ENCODE measurements around the gene CALHM6. TPM values are rescaled to one million over a fixed set of nuclear protein-coding genes. Genes with fewer than 3 reads are reported as not detected.

The CALHM6 gene
- total and polyA plus RNA-seq, 4 donors, result 2.0 to 22.4 (median 6.2) TPM

GRCh38 chr6:116413357-116413756 is 47.8 kb upstream of the CALHM6 start:
- no peaks in the 10 kb centered on the region for H3K27me3 ChIP-seq (ENCODE audit: control insufficient read depth in 4 of 4, insufficient read depth in 4 of 4, low read length in 3 of 4)
- H3K9ac ChIP-seq (ENCODE audit: low read depth in 1 of 2, low read length in 2 of 2), result no peak overlapping the region
- TF ChIP-seq EGR1 (IDR thresholded peaks at IDR 0.05; ENCODE audit: low read depth in 2 of 2) (no peak), RAD21 (IDR thresholded peaks at IDR 0.05) (no peak), FOXA2 (IDR thresholded peaks at IDR 0.05) (no peak), NR2F2 (IDR thresholded peaks at IDR 0.05) (no peak), FOXA1 (IDR thresholded peaks at IDR 0.05) (no peak), MAX (IDR thresholded peaks at IDR 0.05) (no peak), RXRA (IDR thresholded peaks at IDR 0.05) (no peak), ZBTB33 (IDR thresholded peaks at IDR 0.05) (no peak), HNF4A (conservative IDR thresholded peaks at IDR 0.05) (no peak), HNF4G (IDR thresholded peaks at IDR 0.05) (no peak), JUND (IDR thresholded peaks at IDR 0.05) (no peak), TAF1 (conservative IDR thresholded peaks at IDR 0.05) (no peak), SP1 (IDR thresholded peaks at IDR 0.05) (no peak), CTCF (IDR thresholded peaks at IDR 0.05; ENCODE audit: low read depth, low read length, missing input control) (no peak), GABPA (IDR thresholded peaks at IDR 0.05 in 1 of 2, conservative IDR thresholded peaks at IDR 0.05 in 1 of 2) (no peak), YY1 (IDR thresholded peaks at IDR 0.05) (no peak), REST (IDR thresholded peaks at IDR 0.05) (no peak)
- TF ChIP-seq, protein P1, sequence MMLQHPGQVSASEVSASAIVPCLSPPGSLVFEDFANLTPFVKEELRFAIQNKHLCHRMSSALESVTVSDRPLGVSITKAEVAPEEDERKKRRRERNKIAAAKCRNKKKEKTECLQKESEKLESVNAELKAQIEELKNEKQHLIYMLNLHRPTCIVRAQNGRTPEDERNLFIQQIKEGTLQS (IDR thresholded peaks at IDR 0.05), result no peak
- H3K4me1 ChIP-seq (ENCODE audit: control insufficient read depth in 4 of 4, insufficient read depth in 4 of 4, low read length in 3 of 4), result peaks cover 0 to 10% (median 2%) of the 10 kb centered on the region in 4 donors
- no peak for DNase-seq (ENCODE audit: low spot score)
- no peaks in the 10 kb centered on the region for H3K9me3 ChIP-seq (ENCODE audit: control insufficient read depth in 4 of 4, low read length in 3 of 4)
- no peaks in the 10 kb centered on the region for H3K36me3 ChIP-seq (ENCODE audit: control insufficient read depth in 4 of 4, insufficient read depth in 3 of 4, low read depth in 1 of 4, low read length in 3 of 4)
- 74% methylated on average over 1 of the region's 1 CpG for WGBS
- no peak overlapping the region for H3K4me3 ChIP-seq (ENCODE audit: low read depth in 1 of 3, low read length in 3 of 3)
- no peak overlapping the region for H3K27ac ChIP-seq (ENCODE audit: low read depth in 1 of 2, low read length in 2 of 2)

All from liver (tissue), 9 donors.